K562 (cell line): ENCODE measurements around the gene RANBP3. TPM values are rescaled to one million over a fixed set of nuclear protein-coding genes. Genes with fewer than 3 reads are reported as not detected.

Source experiments
- GABPA ChIP-seq: fragments of 200-800 bp; sonication (Bioruptor generic); conservative IDR thresholded peaks from 2 replicates; pipeline ENCODE4 v1.6.1; 2016; ENCODE audit warnings: low read depth, missing genetic modification characterization, missing compliant biosample characterization
- HES1 ChIP-seq: fragments of 450-650 bp; IDR thresholded peaks from 2 replicates; pipeline ENCODE4 v1.6.1; 2016; ENCODE audit warnings: low read depth, mild to moderate bottlenecking, moderate library complexity
- HEY1 ChIP-seq: fragments of 250-450 bp; sonication (Bioruptor Pico); IDR thresholded peaks from 2 replicates; pipeline ENCODE4 v1.5.0; 2020; ENCODE audit warnings: mild to moderate bottlenecking, moderate library complexity, borderline replicate concordance
- SNIP1 ChIP-seq: fragments of 450-650 bp; IDR thresholded peaks from 2 replicates; pipeline ENCODE4 v1.7.1; 2017; ENCODE audit warnings: low read depth, mild to moderate bottlenecking
- SPI1 ChIP-seq: IDR thresholded peaks from 2 replicates; pipeline ENCODE4 v1.6.1; 2011; ENCODE audit warnings: low read depth, low read length, control low read depth, borderline replicate concordance
- STAT5A ChIP-seq: IDR thresholded peaks from 2 replicates; pipeline ENCODE4 v1.6.1; 2012; ENCODE audit warnings: low read length, inconsistent platforms, borderline replicate concordance
- ZNF76 ChIP-seq: fragments of 250-450 bp; sonication (Bioruptor Pico); IDR thresholded peaks from 2 replicates; pipeline ENCODE4 v1.4.0; 2020; ENCODE audit warnings: mild to moderate bottlenecking, moderate library complexity, borderline replicate concordance
- ZNF79 ChIP-seq: fragments of 250-450 bp; sonication (Bioruptor Pico); IDR thresholded peaks from 2 replicates; pipeline ENCODE4 v1.4.0; 2020; ENCODE audit warnings: low read depth, mild to moderate bottlenecking, moderate library complexity
- polyA plus RNA-seq, 8 experiments: library from polyadenylated mRNA; depleted of rRNA in 4 of 8; stranded (reverse) in 5 of 8; unstranded in 3 of 8; fragments of >200 nt; fragmentation: Nextera tagmentation in 2 of 8; fragmentation: Illumina TruSeq in 1 of 8; extraction: Ambion mirVana in 2 of 8; extraction: Trizol in 1 of 8; gene quantifications; 2 replicates each; pipeline versions ENCODE4 v1.2.1 to v1.2.3, GENCODE V29; 2011 to 2014; ENCODE audit warnings: inconsistent platforms in 1 of 8, missing spikeins in 1 of 8
- total RNA-seq, 7 experiments: library from RNA; depleted of rRNA in 6 of 7; stranded (reverse); fragments of >200 nt in 6 of 7; fragmentation: Illumina TruSeq in 2 of 7; extraction: Trizol in 2 of 7; gene quantifications; 2 replicates each; pipeline versions ENCODE4 v1.2.1 to v1.2.3, GENCODE V29; 2011 to 2021; ENCODE audit warnings: low replicate concordance in 1 of 7
- TF ChIP-seq, protein P1 (sequence below): fragments of 150-350 bp; IDR thresholded peaks from 2 replicates; pipeline ENCODE4 v1.6.1; 2014; ENCODE audit warnings: low read depth, mild to moderate bottlenecking, low read length, borderline replicate concordance
- TF ChIP-seq, protein P2 (sequence below), 3 experiments: fragments of 200-800 bp in 1 of 3; fragments of 250-450 bp in 1 of 3; fragments of 450-650 bp in 1 of 3; sonication (Bioruptor Pico) in 1 of 3; sonication (Bioruptor generic) in 1 of 3; formaldehyde crosslinking in 1 of 3; IDR thresholded peaks; 2 replicates each; pipeline versions ENCODE4 v1.6.1 to v1.8.0; 2016 to 2022; ENCODE audit warnings: mild to moderate bottlenecking in 2 of 3, missing genetic modification characterization in 2 of 3, missing compliant biosample characterization in 1 of 3, moderate library complexity in 1 of 3

RANBP3 gene
- total and polyA plus RNA-seq, 9 of the 15 experiments (the other 6 are each of a cell fraction or from before 2014, with no cell fraction given): 0.90 to 95.1 (median 63.2) TPM

GRCh38 chr19:6002591-6002990, 24.7 kb upstream of the RANBP3 start (continued):
- TF ChIP-seq HEY1 (no peak), STAT5A (no peak), GABPA (tag) (no peak), SPI1 (no peak), ZNF79 (CRISPR knock-in tag) (no peak), ZNF76 (CRISPR knock-in tag) (no peak), HES1 (no peak), SNIP1 (no peak)
- TF ChIP-seq, protein P1, sequence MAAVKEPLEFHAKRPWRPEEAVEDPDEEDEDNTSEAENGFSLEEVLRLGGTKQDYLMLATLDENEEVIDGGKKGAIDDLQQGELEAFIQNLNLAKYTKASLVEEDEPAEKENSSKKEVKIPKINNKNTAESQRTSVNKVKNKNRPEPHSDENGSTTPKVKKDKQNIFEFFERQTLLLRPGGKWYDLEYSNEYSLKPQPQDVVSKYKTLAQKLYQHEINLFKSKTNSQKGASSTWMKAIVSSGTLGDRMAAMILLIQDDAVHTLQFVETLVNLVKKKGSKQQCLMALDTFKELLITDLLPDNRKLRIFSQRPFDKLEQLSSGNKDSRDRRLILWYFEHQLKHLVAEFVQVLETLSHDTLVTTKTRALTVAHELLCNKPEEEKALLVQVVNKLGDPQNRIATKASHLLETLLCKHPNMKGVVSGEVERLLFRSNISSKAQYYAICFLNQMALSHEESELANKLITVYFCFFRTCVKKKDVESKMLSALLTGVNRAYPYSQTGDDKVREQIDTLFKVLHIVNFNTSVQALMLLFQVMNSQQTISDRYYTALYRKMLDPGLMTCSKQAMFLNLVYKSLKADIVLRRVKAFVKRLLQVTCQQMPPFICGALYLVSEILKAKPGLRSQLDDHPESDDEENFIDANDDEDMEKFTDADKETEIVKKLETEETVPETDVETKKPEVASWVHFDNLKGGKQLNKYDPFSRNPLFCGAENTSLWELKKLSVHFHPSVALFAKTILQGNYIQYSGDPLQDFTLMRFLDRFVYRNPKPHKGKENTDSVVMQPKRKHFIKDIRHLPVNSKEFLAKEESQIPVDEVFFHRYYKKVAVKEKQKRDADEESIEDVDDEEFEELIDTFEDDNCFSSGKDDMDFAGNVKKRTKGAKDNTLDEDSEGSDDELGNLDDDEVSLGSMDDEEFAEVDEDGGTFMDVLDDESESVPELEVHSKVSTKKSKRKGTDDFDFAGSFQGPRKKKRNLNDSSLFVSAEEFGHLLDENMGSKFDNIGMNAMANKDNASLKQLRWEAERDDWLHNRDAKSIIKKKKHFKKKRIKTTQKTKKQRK: no peak
- TF ChIP-seq, protein P2, sequence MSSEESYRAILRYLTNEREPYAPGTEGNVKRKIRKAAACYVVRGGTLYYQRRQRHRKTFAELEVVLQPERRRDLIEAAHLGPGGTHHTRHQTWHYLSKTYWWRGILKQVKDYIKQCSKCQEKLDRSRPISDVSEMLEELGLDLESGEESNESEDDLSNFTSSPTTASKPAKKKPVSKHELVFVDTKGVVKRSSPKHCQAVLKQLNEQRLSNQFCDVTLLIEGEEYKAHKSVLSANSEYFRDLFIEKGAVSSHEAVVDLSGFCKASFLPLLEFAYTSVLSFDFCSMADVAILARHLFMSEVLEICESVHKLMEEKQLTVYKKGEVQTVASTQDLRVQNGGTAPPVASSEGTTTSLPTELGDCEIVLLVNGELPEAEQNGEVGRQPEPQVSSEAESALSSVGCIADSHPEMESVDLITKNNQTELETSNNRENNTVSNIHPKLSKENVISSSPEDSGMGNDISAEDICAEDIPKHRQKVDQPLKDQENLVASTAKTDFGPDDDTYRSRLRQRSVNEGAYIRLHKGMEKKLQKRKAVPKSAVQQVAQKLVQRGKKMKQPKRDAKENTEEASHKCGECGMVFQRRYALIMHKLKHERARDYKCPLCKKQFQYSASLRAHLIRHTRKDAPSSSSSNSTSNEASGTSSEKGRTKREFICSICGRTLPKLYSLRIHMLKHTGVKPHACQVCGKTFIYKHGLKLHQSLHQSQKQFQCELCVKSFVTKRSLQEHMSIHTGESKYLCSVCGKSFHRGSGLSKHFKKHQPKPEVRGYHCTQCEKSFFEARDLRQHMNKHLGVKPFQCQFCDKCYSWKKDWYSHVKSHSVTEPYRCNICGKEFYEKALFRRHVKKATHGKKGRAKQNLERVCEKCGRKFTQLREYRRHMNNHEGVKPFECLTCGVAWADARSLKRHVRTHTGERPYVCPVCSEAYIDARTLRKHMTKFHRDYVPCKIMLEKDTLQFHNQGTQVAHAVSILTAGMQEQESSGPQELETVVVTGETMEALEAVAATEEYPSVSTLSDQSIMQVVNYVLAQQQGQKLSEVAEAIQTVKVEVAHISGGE (CRISPR knock-in tag; IDR thresholded peaks at IDR 0.05): no peak
